GM12801 (cell line): ENCODE measurements around the gene PLCL1.

Experiments used
- TF ChIP-seq, protein P1 (sequence below): IDR thresholded peaks from one replicate; pipeline ENCODE4 v1.5.1; 2011; ENCODE audit warnings: control low read depth; ENCODE audit not compliant: insufficient read length; ENCODE audit errors: extremely low read depth

The PLCL1 gene

GRCh38 chr2:197869501-197870111 lies 65.2 kb downstream of the PLCL1 start:
- TF ChIP-seq, protein P1, sequence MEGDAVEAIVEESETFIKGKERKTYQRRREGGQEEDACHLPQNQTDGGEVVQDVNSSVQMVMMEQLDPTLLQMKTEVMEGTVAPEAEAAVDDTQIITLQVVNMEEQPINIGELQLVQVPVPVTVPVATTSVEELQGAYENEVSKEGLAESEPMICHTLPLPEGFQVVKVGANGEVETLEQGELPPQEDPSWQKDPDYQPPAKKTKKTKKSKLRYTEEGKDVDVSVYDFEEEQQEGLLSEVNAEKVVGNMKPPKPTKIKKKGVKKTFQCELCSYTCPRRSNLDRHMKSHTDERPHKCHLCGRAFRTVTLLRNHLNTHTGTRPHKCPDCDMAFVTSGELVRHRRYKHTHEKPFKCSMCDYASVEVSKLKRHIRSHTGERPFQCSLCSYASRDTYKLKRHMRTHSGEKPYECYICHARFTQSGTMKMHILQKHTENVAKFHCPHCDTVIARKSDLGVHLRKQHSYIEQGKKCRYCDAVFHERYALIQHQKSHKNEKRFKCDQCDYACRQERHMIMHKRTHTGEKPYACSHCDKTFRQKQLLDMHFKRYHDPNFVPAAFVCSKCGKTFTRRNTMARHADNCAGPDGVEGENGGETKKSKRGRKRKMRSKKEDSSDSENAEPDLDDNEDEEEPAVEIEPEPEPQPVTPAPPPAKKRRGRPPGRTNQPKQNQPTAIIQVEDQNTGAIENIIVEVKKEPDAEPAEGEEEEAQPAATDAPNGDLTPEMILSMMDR, result no peak

- TF ChIP-seq, protein P1, result no peak
Observed at GRCh38 chr2:197870137-197870536, 65.7 kb downstream of the PLCL1 start.

- TF ChIP-seq, protein P1, result no peak
Observed at GRCh38 chr2:197871780-197872456, 67.5 kb downstream of the PLCL1 start.

DNA sequence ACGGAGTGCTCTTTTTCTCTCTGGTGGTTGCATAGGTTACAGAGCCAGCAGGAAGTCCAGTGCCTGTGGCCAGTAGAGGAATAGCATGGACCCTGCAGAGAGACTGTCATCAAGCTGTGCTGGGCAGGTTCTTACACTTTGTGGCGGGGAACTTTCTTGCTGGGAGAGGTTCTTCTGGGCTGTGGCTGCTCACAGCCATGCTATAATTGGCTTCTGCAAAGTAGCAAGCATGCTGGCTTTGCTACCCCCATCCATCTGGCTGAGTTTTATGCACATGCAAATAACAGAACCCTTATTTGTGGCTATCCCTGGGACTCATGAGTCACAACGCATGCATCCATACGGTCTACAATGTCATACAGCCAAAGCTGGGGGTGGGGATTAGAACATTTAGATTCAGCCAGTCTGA lies 68.9 kb downstream of the PLCL1 start:
- TF ChIP-seq, protein P1, result no peak

GRCh38 chr2:197875763-197876162 lies 71.4 kb downstream of the PLCL1 start:
- TF ChIP-seq, protein P1, result no peak

- TF ChIP-seq, protein P1, result no peak
Observed at GRCh38 chr2:197876524-197876923, 72.1 kb downstream of the PLCL1 start.

GRCh38 chr2:197877038-197877437 lies 72.6 kb downstream of the PLCL1 start:
- TF ChIP-seq, protein P1, result no peak
